Measurements from ENCODE around the gene KCNMB3. TPM values are rescaled to one million over a fixed set of nuclear protein-coding genes. Genes with fewer than 3 reads are reported as not detected.

KCNMB3 gene
- total RNA-seq, 1 experiment from 2014 or later, result 2.3 TPM

DNA sequence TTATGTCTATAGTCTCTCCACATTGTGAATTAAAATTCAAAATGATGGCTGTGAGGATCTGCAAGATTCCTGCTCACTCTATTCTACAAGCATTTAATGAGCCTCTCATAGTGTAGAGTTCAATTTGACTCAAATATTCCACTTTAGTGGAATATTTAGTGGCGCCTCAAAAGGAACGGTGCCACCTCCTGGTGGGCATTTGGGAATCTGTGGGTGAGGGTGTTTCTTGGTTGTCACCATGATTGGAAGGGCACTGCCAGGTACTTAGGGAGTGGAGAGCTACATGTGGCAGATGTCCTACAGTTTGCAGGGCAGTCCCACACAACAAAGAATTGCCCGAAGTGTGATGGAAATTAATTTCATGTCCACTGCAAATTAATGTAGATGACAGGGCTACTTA lies 21.5 kb upstream of the KCNMB3 start:
- Histone ChIP-seq H3F3A (ENCODE audit: low read length, unreplicated experiment) (no peaks in the 10 kb centered on the region), H3K79me2 (ENCODE audit: low read length) (no peaks in the 10 kb centered on the region), H3K9me2 (replicated peaks; ENCODE audit: low read length) (no peaks in the 10 kb centered on the region), H3K9ac (ENCODE audit: low read length) (no peak overlapping the region), H3K4me2 (ENCODE audit: low read length) (no peak overlapping the region), H3K27me3 (ENCODE audit: low read length) (no peaks in the 10 kb centered on the region), H3K9me3 (ENCODE audit: low read length) (no peaks in the 10 kb centered on the region), H3K4me3 (ENCODE audit: low read length) (no peak overlapping the region), H3K4me1 (ENCODE audit: insufficient read depth, low read length) (no peaks in the 10 kb centered on the region), H3K27ac (ENCODE audit: low read length) (no peak overlapping the region), H3K36me3 (ENCODE audit: low read depth, low read length) (no peaks in the 10 kb centered on the region), H2AFZ (ENCODE audit: low read length) (no peak overlapping the region), H4K20me1 (ENCODE audit: low read length) (no peaks in the 10 kb centered on the region)
- ChIA-PET POLR2A (ENCODE audit: unreplicated experiment) (no interaction called here), CTCF (no interaction called here)
- BruUV-seq (replicated peaks), result no TSS peak
- TF ChIP-seq EZH2 (IDR thresholded peaks at IDR 0.05; ENCODE audit: low read length, unreplicated experiment) (no peak), CTCF (conservative IDR thresholded peaks at IDR 0.05; ENCODE audit: low read depth, low read length) (peak; percentile 64)
- intact Hi-C loops (cut with micrococcal nuclease), result loop anchor here (1.0 kb wide), 4 partner anchors 125 to 257 kb away; no protein-coding TSS in a partner anchor
- DNase-seq, result peak; percentile 46
- peak; percentile 68 for ATAC-seq

GRCh38 chr3:179269152-179269707 lies 18.3 kb upstream of the KCNMB3 start:
- CTCF ChIA-PET, result no interaction called here
- Histone ChIP-seq H3K9me2 (replicated peaks; ENCODE audit: low read length) (no peaks in the 10 kb centered on the region), H3K36me3 (ENCODE audit: low read depth, low read length) (no peaks in the 10 kb centered on the region), H3K4me1 (ENCODE audit: insufficient read depth, low read length) (no peaks in the 10 kb centered on the region), H3K27me3 (ENCODE audit: low read length) (no peaks in the 10 kb centered on the region), H3K27ac (ENCODE audit: low read length) (no peak overlapping the region), H4K20me1 (ENCODE audit: low read length) (no peaks in the 10 kb centered on the region), H3K4me2 (ENCODE audit: low read length) (no peak overlapping the region), H3K4me3 (ENCODE audit: low read length) (no peak overlapping the region), H3K9me3 (ENCODE audit: low read length) (no peaks in the 10 kb centered on the region), H3K9ac (ENCODE audit: low read length) (no peak overlapping the region), H3K79me2 (ENCODE audit: low read length) (no peaks in the 10 kb centered on the region), H3F3A (ENCODE audit: low read length, unreplicated experiment) (no peaks in the 10 kb centered on the region), H2AFZ (ENCODE audit: low read length) (no peak overlapping the region)
- ATAC-seq (no peak), DNase-seq (no peak)
- TF ChIP-seq EZH2 (IDR thresholded peaks at IDR 0.05; ENCODE audit: low read length, unreplicated experiment) (no peak), EZH2phosphoT487 (IDR thresholded peaks at IDR 0.05; ENCODE audit: borderline replicate concordance, low read length) (no peak), CTCF (conservative IDR thresholded peaks at IDR 0.05; ENCODE audit: low read depth, low read length) (no peak)
- POLR2A ChIA-PET (ENCODE audit: unreplicated experiment), result no interaction called here
- intact Hi-C loops (cut with micrococcal nuclease), result no loop called here
- no TSS peak for BruUV-seq (replicated peaks)

GRCh38 chr3:179268400-179269051 lies 17.6 kb upstream of the KCNMB3 start:
- intact Hi-C loops (cut with micrococcal nuclease), result no loop called here
- BruUV-seq (replicated peaks), result no TSS peak
- TF ChIP-seq EZH2 (IDR thresholded peaks at IDR 0.05; ENCODE audit: low read length, unreplicated experiment) (no peak), EZH2phosphoT487 (IDR thresholded peaks at IDR 0.05; ENCODE audit: borderline replicate concordance, low read length) (no peak), CTCF (conservative IDR thresholded peaks at IDR 0.05; ENCODE audit: low read depth, low read length) (no peak)

More at GRCh38 chr3:179268400-179269051, 17.6 kb upstream of the KCNMB3 start:
- no peak overlapping the region for H3K4me2 ChIP-seq (ENCODE audit: low read length)
- no peak overlapping the region for H3K9ac ChIP-seq (ENCODE audit: low read length)
- no peaks in the 10 kb centered on the region for H3F3A ChIP-seq (ENCODE audit: low read length, unreplicated experiment)
- ATAC-seq (0 out of 2 replicates have a peak, but pooled peaks have one; percentile 37), DNase-seq (no peak)
- H2AFZ ChIP-seq (ENCODE audit: low read length), result 0 out of 2 replicates have a peak overlapping the region, but pooled peaks have one; percentile 7
- ChIA-PET POLR2A (ENCODE audit: unreplicated experiment) (no interaction called here), CTCF (no interaction called here)
- H4K20me1 ChIP-seq (ENCODE audit: low read length), result no peaks in the 10 kb centered on the region
- H3K9me3 ChIP-seq (ENCODE audit: low read length), result no peaks in the 10 kb centered on the region
- no peak overlapping the region for H3K27ac ChIP-seq (ENCODE audit: low read length)
- no peaks in the 10 kb centered on the region for H3K27me3 ChIP-seq (ENCODE audit: low read length)
- H3K4me1 ChIP-seq (ENCODE audit: insufficient read depth, low read length), result no peaks in the 10 kb centered on the region
- H3K9me2 ChIP-seq (replicated peaks; ENCODE audit: low read length), result no peaks in the 10 kb centered on the region
- no peaks in the 10 kb centered on the region for H3K36me3 ChIP-seq (ENCODE audit: low read depth, low read length)
- no peak overlapping the region for H3K4me3 ChIP-seq (ENCODE audit: low read length)
- H3K79me2 ChIP-seq (ENCODE audit: low read length), result no peaks in the 10 kb centered on the region
